IMR-90 (cell line): ENCODE measurements around the gene LY86. TPM values are rescaled to one million over a fixed set of nuclear protein-coding genes. Genes with fewer than 3 reads are reported as not detected.

Experiments used
- ATAC-seq: fragments of 200-7000 bp; cut with Tn5 transposase; 2 replicates; pipeline ENCODE4 v1.9.1; 2020; ENCODE audit warnings: low read depth, mild to moderate bottlenecking, moderate library complexity
- BruUV-seq: library from RNA; stranded (reverse); fragments of 400-500 nt; replicated peaks from 2 replicates; lab custom pipeline; 2021; lab: Mats Ljungman, UMichigan
- CTCF ChIA-PET: fragments of 300-600 bp; formaldehyde crosslinking; extraction: SDS; loops from one replicate; lab custom pipeline; 2021; ENCODE audit warnings: antibody characterized with exemption; lab: Yijun Ruan, JAX
- POLR2A ChIA-PET: fragments of 300-600 bp; sonication (Branson Sonifier 250); formaldehyde crosslinking; loops from one replicate; lab custom pipeline; 2022; ENCODE audit warnings: antibody characterized with exemption; ENCODE audit not compliant: unreplicated experiment; lab: Charles Lee
- DNase-seq: peaks from one replicate; pipeline ENCODE4 v3.0.0; 2013
- H2AFZ ChIP-seq: replicated peaks from 2 replicates; pipeline ENCODE3; 2013; ENCODE audit warnings: low read length, mild to moderate bottlenecking; ENCODE audit not compliant: poor library complexity
- H2AK5ac ChIP-seq: 2 replicates; pipeline ENCODE4 v1.6.1; 2013; ENCODE audit warnings: low read depth, low read length, inconsistent platforms
- H2AK9ac ChIP-seq: replicated peaks from 2 replicates; pipeline ENCODE3; 2013; ENCODE audit warnings: mild to moderate bottlenecking, low read depth, low read length, moderate library complexity; ENCODE audit not compliant: poor library complexity
- H2BK120ac ChIP-seq: 2 replicates; pipeline ENCODE4 v1.6.1; 2013; ENCODE audit warnings: low read depth, low read length, inconsistent platforms
- H2BK15ac ChIP-seq: 3 replicates; pipeline ENCODE4 v1.6.1; 2013; ENCODE audit warnings: low read depth, low read length, inconsistent platforms
- H2BK20ac ChIP-seq: 2 replicates; pipeline ENCODE4 v1.6.1; 2013; ENCODE audit warnings: low read depth, mild to moderate bottlenecking, inconsistent platforms, low read length, moderate library complexity
- H2BK5ac ChIP-seq: 2 replicates; pipeline ENCODE4 v1.6.1; 2013; ENCODE audit warnings: mild to moderate bottlenecking, low read depth, low read length, inconsistent platforms; ENCODE audit not compliant: poor library complexity, severe bottlenecking
- H3K14ac ChIP-seq: replicated peaks from 2 replicates; pipeline ENCODE4 v1.6.1; 2013; ENCODE audit warnings: low read depth, low read length, inconsistent platforms
- H3K18ac ChIP-seq: 2 replicates; pipeline ENCODE4 v1.6.1; 2013; ENCODE audit warnings: low read depth, low read length, control low read depth
- H3K23ac ChIP-seq: 2 replicates; pipeline ENCODE4 v1.6.1; 2013; ENCODE audit warnings: low read depth, low read length, inconsistent platforms
- H3K27ac ChIP-seq: 2 replicates; pipeline ENCODE4 v1.5.1; 2013; ENCODE audit warnings: mild to moderate bottlenecking, control low read depth, low read length; ENCODE audit not compliant: insufficient read depth
- H3K27me3 ChIP-seq: 2 replicates; pipeline ENCODE4 v1.6.1; 2013; ENCODE audit warnings: low read length; ENCODE audit not compliant: control insufficient read depth, insufficient read depth
- H3K36me3 ChIP-seq: 2 replicates; pipeline ENCODE4 v1.6.1; 2013; ENCODE audit warnings: low read length, mixed read lengths; ENCODE audit not compliant: control insufficient read depth, insufficient read depth
- H3K4ac ChIP-seq: 2 replicates; pipeline ENCODE4 v1.6.1; 2013; ENCODE audit warnings: low read depth, low read length, inconsistent platforms
- H3K4me1 ChIP-seq: 2 replicates; pipeline ENCODE4 v1.6.1; 2013; ENCODE audit warnings: low read length, mixed read lengths; ENCODE audit not compliant: control insufficient read depth, insufficient read depth
- H3K4me2 ChIP-seq: 2 replicates; pipeline ENCODE4 v1.6.1; 2013; ENCODE audit warnings: low read depth, mild to moderate bottlenecking, control low read depth, low read length, moderate library complexity
- H3K4me3 ChIP-seq: 2 replicates; pipeline ENCODE4 v1.5.1; 2013; ENCODE audit warnings: low read depth, mild to moderate bottlenecking, control low read depth, low read length, moderate library complexity; ENCODE audit not compliant: insufficient read depth
- H3K56ac ChIP-seq: 2 replicates; pipeline ENCODE4 v1.6.1; 2013; ENCODE audit warnings: low read length, inconsistent platforms; ENCODE audit not compliant: insufficient read depth; ENCODE audit errors: extremely low read depth
- H3K79me1 ChIP-seq, 2 experiments: 2 replicates each; pipeline ENCODE4 v1.6.1; 2013; ENCODE audit warnings: low read length in 2 of 2, inconsistent platforms in 1 of 2, low read depth in 1 of 2
- H3K9ac ChIP-seq: 2 replicates; pipeline ENCODE4 v1.6.1; 2013; ENCODE audit warnings: low read depth, low read length, control low read depth
- H3K9me1 ChIP-seq: 2 replicates; pipeline ENCODE4 v1.6.1; 2013; ENCODE audit warnings: low read length, inconsistent platforms; ENCODE audit not compliant: insufficient read depth
- H3K9me3 ChIP-seq: 2 replicates; pipeline ENCODE4 v1.6.1; 2013; ENCODE audit warnings: low read length; ENCODE audit not compliant: control insufficient read depth, insufficient read depth
- H4K20me1 ChIP-seq: 2 replicates; pipeline ENCODE4 v1.6.1; 2013; ENCODE audit warnings: low read length, inconsistent platforms; ENCODE audit not compliant: insufficient read depth
- H4K5ac ChIP-seq: 2 replicates; pipeline ENCODE4 v1.6.1; 2013; ENCODE audit warnings: mild to moderate bottlenecking, low read depth, low read length, control low read depth
- H4K8ac ChIP-seq, 2 experiments: 2 replicates each; pipeline ENCODE4 v1.6.1; 2013; ENCODE audit warnings: low read depth in 2 of 2, low read length in 2 of 2, control low read depth in 1 of 2, inconsistent platforms in 1 of 2
- H4K91ac ChIP-seq: 2 replicates; pipeline ENCODE4 v1.6.1; 2013; ENCODE audit warnings: low read depth, low read length, inconsistent platforms; ENCODE audit not compliant: insufficient read depth
- BHLHE40 ChIP-seq: fragments of 150-350 bp; IDR thresholded peaks from 2 replicates; pipeline ENCODE4 v1.6.1; 2016; ENCODE audit warnings: mild to moderate bottlenecking, low read depth, low read length
- CEBPB ChIP-seq: IDR thresholded peaks from 2 replicates; pipeline ENCODE4 v1.6.1; 2012; ENCODE audit warnings: low read depth, low read length, improper control_type of control experiment
- CTCF ChIP-seq: conservative IDR thresholded peaks from 2 replicates; pipeline ENCODE4 v1.5.1; 2012; ENCODE audit warnings: mild to moderate bottlenecking, low read depth, low read length, improper control_type of control experiment
- ELK1 ChIP-seq: fragments of 150-350 bp; IDR thresholded peaks from 2 replicates; pipeline ENCODE4 v1.6.1; 2016; ENCODE audit warnings: low read depth, mild to moderate bottlenecking, low read length, moderate library complexity, borderline replicate concordance
- FOS ChIP-seq: fragments of 150-350 bp; IDR thresholded peaks from 2 replicates; pipeline ENCODE4 v1.6.1; 2016; ENCODE audit warnings: low read depth, low read length
- MAFK ChIP-seq: IDR thresholded peaks from 2 replicates; pipeline ENCODE4 v1.6.1; 2012; ENCODE audit warnings: low read depth, low read length, improper control_type of control experiment
- MAZ ChIP-seq: IDR thresholded peaks from 2 replicates; pipeline ENCODE4 v1.6.1; 2012; ENCODE audit warnings: low read depth, mild to moderate bottlenecking, low read length, improper control_type of control experiment, moderate library complexity, borderline replicate concordance
- MXI1 ChIP-seq: IDR thresholded peaks from 2 replicates; pipeline ENCODE4 v1.6.1; 2012; ENCODE audit warnings: low read depth, mild to moderate bottlenecking, low read length, moderate library complexity, borderline replicate concordance
- POLR2A ChIP-seq: IDR thresholded peaks from 2 replicates; pipeline ENCODE4 v1.6.1; 2012; ENCODE audit warnings: mild to moderate bottlenecking, low read depth, low read length
- RAD21 ChIP-seq: IDR thresholded peaks from 2 replicates; pipeline ENCODE4 v1.6.1; 2012; ENCODE audit warnings: low read length, improper control_type of control experiment
- RCOR1 ChIP-seq: IDR thresholded peaks from 2 replicates; pipeline ENCODE4 v1.6.1; 2012; ENCODE audit warnings: mild to moderate bottlenecking, low read length, improper control_type of control experiment; ENCODE audit not compliant: insufficient replicate concordance
- SMC3 ChIP-seq: fragments of 150-350 bp; IDR thresholded peaks from 2 replicates; pipeline ENCODE4 v1.6.1; 2016; ENCODE audit warnings: low read depth, mild to moderate bottlenecking, antibody characterized with exemption, low read length, moderate library complexity
- USF2 ChIP-seq: fragments of 150-350 bp; IDR thresholded peaks from 2 replicates; pipeline ENCODE4 v1.6.1; 2017; ENCODE audit warnings: mild to moderate bottlenecking, antibody characterized with exemption, low read length, low read depth
- WGBS, 2 experiments: methylation state at CpG; one replicate each; pipeline versions ENCODE4 v1.1.5 to v1.1.7; 2013; ENCODE audit warnings: missing lambda C conversion rate in 2 of 2; ENCODE audit not compliant: insufficient read length in 1 of 2; ENCODE audit errors: extremely low coverage in 2 of 2; 5-methylcytosine and 5-hydroxymethylcytosine counted together
- dilution Hi-C: fragments of 300-500 bp; cut with HindIII; formaldehyde crosslinking; loops from one replicate; pipeline ENCODE4 v1.14.3; 2018; ENCODE audit warnings: low sequenced_read_pairs; ENCODE audit not compliant: unreplicated experiment
- in situ Hi-C: fragments of 300-500 bp; cut with MboI; formaldehyde crosslinking; loops from 3 replicates; pipeline ENCODE4 v1.14.3; 2019; ENCODE audit warnings: low sequenced_read_pairs, inconsistent platforms, mixed read lengths
- intact Hi-C: fragments of 100-400 bp; cut with micrococcal nuclease; formaldehyde crosslinking; loops from 2 replicates; pipeline ENCODE4 v1.10.0; 2022
- polyA plus RNA-seq, 3 experiments: library from polyadenylated mRNA; depleted of rRNA; stranded (reverse); fragments of >200 nt; gene quantifications; 2 replicates each; pipeline ENCODE4 v1.2.3, GENCODE V29; 2012; ENCODE audit warnings: low replicate concordance in 1 of 3
- total RNA-seq: library from RNA; depleted of rRNA; stranded (reverse); fragments of >200 nt; gene quantifications from 2 replicates; pipeline ENCODE4 v1.2.3, GENCODE V29; 2012

LY86 gene
- total and polyA plus RNA-seq, 2 of the 4 experiments (the other 2 are of a cell fraction), result not detected

- dilution Hi-C loops, result no loop called here
- WGBS, 2 experiments, result 0% methylated on average over 1 of the region's 1 CpG; no CpG with 5 or more reads in 1 of the 2 experiments
- H3K4ac ChIP-seq, result no peak overlapping the region
- H3K4me1 ChIP-seq, result no peaks in the 10 kb centered on the region
- H2BK15ac ChIP-seq, result no peak overlapping the region
- no peak overlapping the region for H4K5ac ChIP-seq
- in situ Hi-C loops, result no loop called here
- no peak overlapping the region for H3K9ac ChIP-seq
- no peaks in the 10 kb centered on the region for H3K27me3 ChIP-seq
- H2BK5ac ChIP-seq, result no peak overlapping the region
- ATAC-seq (no peak), DNase-seq (no peak)
- no peak overlapping the region for H2AFZ ChIP-seq
- no peak overlapping the region for H2AK9ac ChIP-seq
- H3K56ac ChIP-seq, result no peak overlapping the region
- no peak overlapping the region for H3K18ac ChIP-seq
- H3K14ac ChIP-seq, result no peak overlapping the region
- no peak overlapping the region for H2BK20ac ChIP-seq
- H3K9me1 ChIP-seq, result no peaks in the 10 kb centered on the region
- H3K23ac ChIP-seq, result no peak overlapping the region
- H3K9me3 ChIP-seq, result no peaks in the 10 kb centered on the region
- no peak overlapping the region for H3K4me2 ChIP-seq
- intact Hi-C loops, result no loop called here
- no peak overlapping the region for H4K91ac ChIP-seq
- TF ChIP-seq RCOR1, result no peak
- TF ChIP-seq POLR2A, result no peak
- TF ChIP-seq CEBPB, result no peak
- no peak for TF ChIP-seq BHLHE40
- no peak for TF ChIP-seq FOS
- TF ChIP-seq SMC3, result no peak
- no peak for TF ChIP-seq CTCF
- TF ChIP-seq MXI1, result no peak
- no peak for TF ChIP-seq USF2
- TF ChIP-seq ELK1, result no peak
- TF ChIP-seq RAD21, result no peak
- TF ChIP-seq MAZ, result no peak
- TF ChIP-seq MAFK, result no peak
- CTCF ChIA-PET, result no interaction called here
- POLR2A ChIA-PET, result interaction anchor here (0.5 kb wide), 1 partner anchor 27 kb away, joined by 3 read pairs; no protein-coding TSS in a partner anchor
- H3K79me1 ChIP-seq, result no peaks in the 10 kb centered on the region
- no peak overlapping the region for H2BK120ac ChIP-seq
- H3K36me3 ChIP-seq, result no peaks in the 10 kb centered on the region
- no peak overlapping the region for H4K8ac ChIP-seq
- no peak overlapping the region for H2AK5ac ChIP-seq
- H4K20me1 ChIP-seq, result no peaks in the 10 kb centered on the region
- no TSS peak for BruUV-seq
- no peak overlapping the region for H3K27ac ChIP-seq
- H3K4me3 ChIP-seq, result no peak overlapping the region
Measured at GRCh38 chr6:6623553-6623952, 35.0 kb downstream of the LY86 start.
